K562 (cell line): ENCODE data around the gene CFAP70. TPM values are rescaled to one million over a fixed set of nuclear protein-coding genes. Genes with fewer than 3 reads are reported as not detected.
A peak's percentile ranks its signal among the peaks of the same experiment; 100 is the strongest.

Source experiments
- CGGBP1 ChIP-seq: fragments of 250-450 bp; sonication (Bioruptor Pico); IDR thresholded peaks from 2 replicates; pipeline ENCODE4 v1.9.0; 2021; ENCODE audit warnings: mild to moderate bottlenecking
- CHCHD3 ChIP-seq: fragments of 250-450 bp; sonication (Bioruptor Pico); IDR thresholded peaks from 2 replicates; pipeline ENCODE4 v2.1.2; 2022; ENCODE audit warnings: mild to moderate bottlenecking
- CTCF ChIP-seq, 3 experiments: IDR thresholded peaks in 2 of 3; conservative IDR thresholded peaks in 1 of 3; 2 replicates each; pipeline ENCODE4 v1.5.1; 2011 to 2012; ENCODE audit warnings: low read length in 3 of 3, mild to moderate bottlenecking in 3 of 3, control low read depth in 2 of 3, improper control_type of control experiment in 1 of 3, inconsistent platforms in 1 of 3, low read depth in 1 of 3, mixed read lengths in 1 of 3, moderate library complexity in 1 of 3; ENCODE audit not compliant: insufficient read depth in 2 of 3
- FIP1L1 ChIP-seq: fragments of 200-400 bp; formaldehyde crosslinking; IDR thresholded peaks from 2 replicates; pipeline ENCODE4 v1.6.1; 2018; ENCODE audit warnings: mild to moderate bottlenecking, low read depth, low read length; ENCODE audit not compliant: poor library complexity, severe bottlenecking
- HNRNPLL ChIP-seq: fragments of 200-400 bp; formaldehyde crosslinking; IDR thresholded peaks from 2 replicates; pipeline ENCODE4 v1.6.1; 2017; ENCODE audit warnings: low read length, low read depth, mild to moderate bottlenecking; ENCODE audit not compliant: poor library complexity, severe bottlenecking
- JUND ChIP-seq, 2 experiments: IDR thresholded peaks; 2 replicates in 1 of 2; 3 replicates in 1 of 2; pipeline ENCODE4 v1.6.1; 2011; ENCODE audit warnings: borderline replicate concordance in 2 of 2, low read depth in 2 of 2, low read length in 2 of 2, improper control_type of control experiment in 1 of 2, missing biosample characterization in 1 of 2, missing genetic modification characterization in 1 of 2, missing genetic modification reagents in 1 of 2
- L3MBTL2 ChIP-seq: fragments of 450-650 bp; IDR thresholded peaks from 2 replicates; pipeline ENCODE4 v1.6.1; 2016; ENCODE audit warnings: mild to moderate bottlenecking, moderate library complexity
- MAZ ChIP-seq, 2 experiments: fragments of 450-650 bp in 1 of 2; sonication (generic) in 1 of 2; formaldehyde crosslinking; IDR thresholded peaks in 1 of 2; conservative IDR thresholded peaks in 1 of 2; 2 replicates each; pipeline versions ENCODE4 v1.4.0 to v1.5.0; 2020; ENCODE audit warnings: mild to moderate bottlenecking in 1 of 2, missing genetic modification reagents in 1 of 2
- MED1 ChIP-seq: sonication (generic); formaldehyde crosslinking; IDR thresholded peaks from 2 replicates; pipeline ENCODE4 v1.8.1; 2023; ENCODE audit warnings: missing genetic modification reagents, borderline replicate concordance
- PCBP2 ChIP-seq: fragments of 200-400 bp; formaldehyde crosslinking; IDR thresholded peaks from 2 replicates; pipeline ENCODE4 v1.6.1; 2018; ENCODE audit warnings: low read length, low read depth, mild to moderate bottlenecking, moderate library complexity; ENCODE audit not compliant: poor library complexity, severe bottlenecking
- POLR3A ChIP-seq: IDR thresholded peaks from 2 replicates; pipeline ENCODE4 v1.6.1; 2011; ENCODE audit warnings: borderline replicate concordance, mild to moderate bottlenecking, moderate library complexity; ENCODE audit not compliant: insufficient read length, insufficient read depth; ENCODE audit errors: extremely low read depth
- RAD21 ChIP-seq, 2 experiments: fragments of 250-450 bp in 1 of 2; fragments of 450-650 bp in 1 of 2; sonication (Bioruptor Pico) in 1 of 2; formaldehyde crosslinking in 1 of 2; IDR thresholded peaks in 1 of 2; conservative IDR thresholded peaks in 1 of 2; 2 replicates each; pipeline versions ENCODE4 v1.4.0 to v1.8.0; 2020 to 2022; ENCODE audit warnings: mild to moderate bottlenecking in 2 of 2, moderate library complexity in 1 of 2
- RBM14 ChIP-seq: fragments of 200-400 bp; formaldehyde crosslinking; IDR thresholded peaks from 2 replicates; pipeline ENCODE4 v1.6.1; 2018; ENCODE audit warnings: low read depth, mild to moderate bottlenecking, low read length, moderate library complexity, borderline replicate concordance; ENCODE audit not compliant: insufficient read depth
- RBM39 ChIP-seq: fragments of 200-400 bp; formaldehyde crosslinking; optimal IDR thresholded peaks from 2 replicates; pipeline ENCODE3; 2018; ENCODE audit warnings: low read depth, low read length
- SMAD1 ChIP-seq: fragments of 150-350 bp; IDR thresholded peaks from 2 replicates; pipeline ENCODE4 v1.6.1; 2014; ENCODE audit warnings: low read length, low read depth; ENCODE audit not compliant: partially characterized antibody
- SRSF7 ChIP-seq: fragments of 200-400 bp; formaldehyde crosslinking; optimal IDR thresholded peaks from 2 replicates; pipeline ENCODE3; 2017; ENCODE audit warnings: mild to moderate bottlenecking, low read depth, low read length
- TAF15 ChIP-seq: fragments of 200-400 bp; formaldehyde crosslinking; IDR thresholded peaks from 2 replicates; pipeline ENCODE4 v1.6.1; 2017; ENCODE audit warnings: mild to moderate bottlenecking, low read depth, low read length, moderate library complexity
- ZNF12 ChIP-seq: sonication (generic); formaldehyde crosslinking; IDR thresholded peaks from 2 replicates; pipeline ENCODE4 v1.4.0; 2020; ENCODE audit warnings: mild to moderate bottlenecking, missing genetic modification reagents
- ZNF232 ChIP-seq: sonication (generic); formaldehyde crosslinking; IDR thresholded peaks from 2 replicates; pipeline ENCODE4 v1.8.0; 2022; ENCODE audit warnings: mild to moderate bottlenecking, missing genetic modification reagents
- polyA plus RNA-seq, 8 experiments: library from polyadenylated mRNA; depleted of rRNA in 4 of 8; stranded (reverse) in 5 of 8; unstranded in 3 of 8; fragments of >200 nt; fragmentation: Nextera tagmentation in 2 of 8; fragmentation: Illumina TruSeq in 1 of 8; extraction: Ambion mirVana in 2 of 8; extraction: Trizol in 1 of 8; gene quantifications; 2 replicates each; pipeline versions ENCODE4 v1.2.1 to v1.2.3, GENCODE V29; 2011 to 2014; ENCODE audit warnings: inconsistent platforms in 1 of 8, missing spikeins in 1 of 8
- total RNA-seq, 7 experiments: library from RNA; depleted of rRNA in 6 of 7; stranded (reverse); fragments of >200 nt in 6 of 7; fragmentation: Illumina TruSeq in 2 of 7; extraction: Trizol in 2 of 7; gene quantifications; 2 replicates each; pipeline versions ENCODE4 v1.2.1 to v1.2.3, GENCODE V29; 2011 to 2021; ENCODE audit warnings: low replicate concordance in 1 of 7

Gene CFAP70
- total and polyA plus RNA-seq, 9 of the 15 experiments (the other 6 are each of a cell fraction or from before 2014, with no cell fraction given), result 0.27 to 1.6 (median 0.86) TPM

GRCh38 chr10:73232887-73233286, 125.8 kb downstream of the CFAP70 start (continued):
- TF ChIP-seq JUND (IDR thresholded peaks at IDR 0.05; ENCODE audit: borderline replicate concordance, low read depth, low read length) (peak; percentile 34; the same call in 1 of the 2 replicates), JUND (tag; IDR thresholded peaks at IDR 0.05; ENCODE audit: borderline replicate concordance, low read depth, low read length) (no peak), SRSF7 (no peak), CTCF (IDR thresholded peaks at IDR 0.05 in 2 of 3, conservative IDR thresholded peaks at IDR 0.05 in 1 of 3; ENCODE audit: insufficient read depth in 2 of 3, low read depth in 1 of 3, low read length in 3 of 3) (peak; percentile 67 to 83 (median 81)), TAF15 (no peak), L3MBTL2 (peak; percentile 43; the same call in 1 of the 2 replicates), ZNF232 (CRISPR knock-in tag) (no peak), CHCHD3 (CRISPR knock-in tag) (no peak), RBM14 (no peak), CGGBP1 (no peak), PCBP2 (no peak), RBM39 (no peak), HNRNPLL (no peak), ZNF12 (no peak), MED1 (CRISPR knock-in tag) (no peak), SMAD1 (no peak), FIP1L1 (no peak), MAZ (CRISPR knock-in tag; conservative IDR thresholded peaks at IDR 0.05 in 1 of 2, IDR thresholded peaks at IDR 0.05 in 1 of 2) (peak in 1 of 2 experiments; percentile 37; a peak in 1 of 4 replicates), RAD21 (CRISPR knock-in tag; conservative IDR thresholded peaks at IDR 0.05 in 1 of 2, IDR thresholded peaks at IDR 0.05 in 1 of 2) (peak; percentile 71 to 85), POLR3A (no peak)
